HEK293T (cell line): Measurements from ENCODE around the gene PRPSAP2.

ENCODE experiments used
- FOXK2 ChIP-seq: fragments of 450-650 bp; IDR thresholded peaks from 2 replicates; pipeline ENCODE4 v1.6.1; 2016; ENCODE audit warnings: mild to moderate bottlenecking
- TARDBP ChIP-seq: fragments of 450-650 bp; IDR thresholded peaks from 2 replicates; pipeline ENCODE4 v1.6.1; 2016

DNA sequence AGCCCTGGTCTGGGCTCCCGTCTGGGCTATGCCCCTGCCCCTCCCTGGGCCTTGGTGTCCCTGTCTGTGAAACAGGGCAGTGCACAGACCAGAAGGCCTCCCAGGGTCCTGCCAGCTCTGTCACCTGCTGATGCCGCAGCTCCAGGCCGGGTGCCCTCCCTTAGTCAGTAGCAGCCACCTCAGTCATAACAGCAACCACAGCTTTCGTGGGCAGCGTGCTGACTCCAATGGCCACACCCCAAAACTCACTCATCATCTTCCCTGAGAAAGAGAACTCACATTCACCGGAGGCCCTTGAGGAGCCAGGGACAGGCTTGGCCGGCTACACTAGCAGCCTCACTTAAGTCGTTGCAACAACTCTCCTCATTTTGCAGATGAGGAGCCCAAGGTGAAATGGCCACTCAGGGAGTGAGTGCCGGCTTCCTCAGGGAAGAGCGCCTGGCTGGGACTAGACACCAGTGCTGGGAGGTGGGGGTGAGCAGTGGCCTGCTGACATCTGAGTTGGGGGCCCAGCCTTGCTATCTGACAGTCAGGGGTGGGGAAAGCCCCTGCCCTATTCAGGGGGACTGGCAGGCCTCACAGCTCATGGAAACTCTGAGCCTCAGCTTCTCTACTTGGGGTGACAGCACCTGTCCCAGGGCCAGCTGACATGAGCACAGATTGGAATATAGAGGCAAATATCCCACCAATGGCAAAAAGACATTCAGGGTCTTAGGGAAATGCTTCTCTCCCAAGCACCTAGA is 116.6 kb downstream of the PRPSAP2 start:
- TF ChIP-seq TARDBP: no peak
- TF ChIP-seq FOXK2: no peak
